ENCODE data around the gene BAG3.
"Not testable (repeated sequence)": the region's sequence is repeated elsewhere in the genome, so short reads cannot be mapped to it uniquely, and the experiment has no call there.

The BAG3 gene

GRCh38 chr10:119650692-119651513 is at the start of gene BAG3:
TSS of gene BAG3 (plus strand) at chr10:119651380. CDS start at chr10:119651676, 296 bp downstream.
- peak in 1 of 2 experiments; percentile 38 for DNase-seq

GRCh38 chr10:119602241-119603095 is 48.7 kb upstream of the BAG3 start:
- DNase-seq = peak in 1 of 2 experiments; percentile 1

- DNase-seq = no peak
Measured at GRCh38 chr10:119604468-119604867, 46.7 kb upstream of the BAG3 start.

GRCh38 chr10:119608316-119609155 is 42.6 kb upstream of the BAG3 start:
- no peak for DNase-seq

GRCh38 chr10:119609516-119609915 is 41.7 kb upstream of the BAG3 start:
- no peak for DNase-seq

GRCh38 chr10:119611433-119611832 is 39.7 kb upstream of the BAG3 start:
- no peak for DNase-seq

- DNase-seq = no peak
Measured at GRCh38 chr10:119613741-119614140, 37.4 kb upstream of the BAG3 start.

- DNase-seq = no peak
Measured at GRCh38 chr10:119614686-119615085, 36.5 kb upstream of the BAG3 start.

- DNase-seq = no peak
Measured at GRCh38 chr10:119616882-119617570, 34.2 kb upstream of the BAG3 start.

GRCh38 chr10:119619215-119619614 is 32.0 kb upstream of the BAG3 start:
- DNase-seq = no peak

- not testable (repeated sequence) for DNase-seq
Measured at GRCh38 chr10:119619811-119620210, 31.4 kb upstream of the BAG3 start.

- no peak for DNase-seq
Measured at GRCh38 chr10:119620241-119621077, 30.7 kb upstream of the BAG3 start.

- DNase-seq = no peak
Measured at GRCh38 chr10:119621078-119621384, 30.1 kb upstream of the BAG3 start.

GRCh38 chr10:119625570-119626280 is 25.5 kb upstream of the BAG3 start:
- no peak for DNase-seq

GRCh38 chr10:119630300-119630699 is 20.9 kb upstream of the BAG3 start:
- DNase-seq = no peak

GRCh38 chr10:119633538-119634218 is 17.5 kb upstream of the BAG3 start:
- no peak for DNase-seq

GRCh38 chr10:119634219-119634544 is 17.0 kb upstream of the BAG3 start:
- no peak for DNase-seq

GRCh38 chr10:119637631-119638030 is 13.5 kb upstream of the BAG3 start:
- DNase-seq = no peak

GRCh38 chr10:119638982-119639381 is 12.2 kb upstream of the BAG3 start:
- no peak for DNase-seq

GRCh38 chr10:119640384-119640783 is 10.8 kb upstream of the BAG3 start:
- no peak for DNase-seq
